AG09309 (cell line): ENCODE results near the gene KHNYN.

Experiments used
- DNase-seq: peaks from one replicate; pipeline ENCODE4 v3.0.0-alpha.2; 2010; ENCODE audit warnings: low read depth
- H3K4me3 ChIP-seq: 2 replicates; pipeline ENCODE4 v1.5.1; 2011; ENCODE audit warnings: mild to moderate bottlenecking, low read depth, low read length, moderate library complexity; ENCODE audit not compliant: control insufficient read depth
- CTCF ChIP-seq: IDR thresholded peaks from 2 replicates; pipeline ENCODE4 v1.5.1; 2011; ENCODE audit warnings: mild to moderate bottlenecking, low read depth, low read length, inconsistent platforms; ENCODE audit not compliant: insufficient read depth, control insufficient read depth; ENCODE audit errors: missing control alignments

Gene KHNYN

GRCh38 chr14:24416254-24416931 is 13.4 kb upstream of the KHNYN start:
- TF ChIP-seq CTCF: no peak
- no peak for DNase-seq
- no peak overlapping the region for H3K4me3 ChIP-seq

GRCh38 chr14:24416932-24417619 is 12.7 kb upstream of the KHNYN start:
- TF ChIP-seq CTCF: no peak
- no peak overlapping the region for H3K4me3 ChIP-seq
- no peak for DNase-seq

GRCh38 chr14:24417832-24418491 is 11.8 kb upstream of the KHNYN start:
- H3K4me3 ChIP-seq: no peak overlapping the region
- no peak for DNase-seq
- TF ChIP-seq CTCF: no peak

GRCh38 chr14:24418492-24418873 is 11.3 kb upstream of the KHNYN start:
- no peak for TF ChIP-seq CTCF
- peak; percentile 13 for DNase-seq
- no peak overlapping the region for H3K4me3 ChIP-seq

- no peak for DNase-seq
- no peak for TF ChIP-seq CTCF
Measured at GRCh38 chr14:24422261-24422660, 7.5 kb upstream of the KHNYN start.

GRCh38 chr14:24422694-24423601 is 6.8 kb upstream of the KHNYN start:
- no peak for TF ChIP-seq CTCF
- no peak overlapping the region for H3K4me3 ChIP-seq
- DNase-seq: no peak

More at GRCh38 chr14:24422261-24422660, 7.5 kb upstream of the KHNYN start:
- H3K4me3 ChIP-seq: no peak overlapping the region
